ENCODE data around the gene PSMD11. TPM values are rescaled to one million over a fixed set of nuclear protein-coding genes. Genes with fewer than 3 reads are reported as not detected.
A peak's percentile ranks its signal among the peaks of the same experiment; 100 is the strongest.
"Not testable (repeated sequence)": the region's sequence is repeated elsewhere in the genome, so short reads cannot be mapped to it uniquely, and the experiment has no call there.

PSMD11 gene
- total and polyA plus RNA-seq, 10 donors, result 28.0 to 84.8 (median 47.3) TPM

- Histone ChIP-seq H3K27me3 (replicated peaks in 1 of 7) (peaks cover 0 to 24% (median 0%) of the 10 kb centered on the region in 7 donors), H3K4me1 (peaks cover 22 to 100% (median 67%) of the 10 kb centered on the region in 6 donors), H3K36me3 (no peaks in the 10 kb centered on the region), H3K27ac (peak overlapping the region; percentile 44 to 85 (median 76)), H3K4me3 (peak overlapping the region in 1 of 8 donors; percentile 71), H3K9me3 (no peaks in the 10 kb centered on the region)
- DNase-seq, result no peak
- intact Hi-C loops (cut with DNase I; ENCODE audit: low total_unique reads), result no loop called here
- no peak for TF ChIP-seq POLR2A (IDR thresholded peaks at IDR 0.05)
- TF ChIP-seq, protein P1, sequence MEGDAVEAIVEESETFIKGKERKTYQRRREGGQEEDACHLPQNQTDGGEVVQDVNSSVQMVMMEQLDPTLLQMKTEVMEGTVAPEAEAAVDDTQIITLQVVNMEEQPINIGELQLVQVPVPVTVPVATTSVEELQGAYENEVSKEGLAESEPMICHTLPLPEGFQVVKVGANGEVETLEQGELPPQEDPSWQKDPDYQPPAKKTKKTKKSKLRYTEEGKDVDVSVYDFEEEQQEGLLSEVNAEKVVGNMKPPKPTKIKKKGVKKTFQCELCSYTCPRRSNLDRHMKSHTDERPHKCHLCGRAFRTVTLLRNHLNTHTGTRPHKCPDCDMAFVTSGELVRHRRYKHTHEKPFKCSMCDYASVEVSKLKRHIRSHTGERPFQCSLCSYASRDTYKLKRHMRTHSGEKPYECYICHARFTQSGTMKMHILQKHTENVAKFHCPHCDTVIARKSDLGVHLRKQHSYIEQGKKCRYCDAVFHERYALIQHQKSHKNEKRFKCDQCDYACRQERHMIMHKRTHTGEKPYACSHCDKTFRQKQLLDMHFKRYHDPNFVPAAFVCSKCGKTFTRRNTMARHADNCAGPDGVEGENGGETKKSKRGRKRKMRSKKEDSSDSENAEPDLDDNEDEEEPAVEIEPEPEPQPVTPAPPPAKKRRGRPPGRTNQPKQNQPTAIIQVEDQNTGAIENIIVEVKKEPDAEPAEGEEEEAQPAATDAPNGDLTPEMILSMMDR (IDR thresholded peaks at IDR 0.05 in 8 of 11, conservative IDR thresholded peaks at IDR 0.05 in 3 of 11), result no peak
- TF ChIP-seq POLR2AphosphoS5 (IDR thresholded peaks at IDR 0.05), result no peak
- WGBS, 5 donors, result 87 to 96% (median 93%) methylated on average over 9 of the region's 9 CpGs
Observed at GRCh38 chr17:32520737-32521404, 76.6 kb downstream of the PSMD11 start.

- no peaks in the 10 kb centered on the region for H3K9me3 ChIP-seq
- H3K4me1 ChIP-seq, result peaks cover 18 to 100% (median 49%) of the 10 kb centered on the region in 6 donors
- 51 to 70% (median 60%) methylated on average over 11 of the region's 11 CpGs for WGBS, 5 donors
- peaks cover 0 to 23% (median 0%) of the 10 kb centered on the region in 7 donors for H3K27me3 ChIP-seq (replicated peaks in 1 of 7)
- intact Hi-C loops (cut with DNase I; ENCODE audit: low total_unique reads), result no loop called here
- TF ChIP-seq POLR2AphosphoS5 (IDR thresholded peaks at IDR 0.05) (peak in 1 of 3 donors; percentile 64), POLR2A (IDR thresholded peaks at IDR 0.05) (peak in 1 of 3 donors; percentile 15)
- TF ChIP-seq, protein P1 (IDR thresholded peaks at IDR 0.05 in 8 of 11, conservative IDR thresholded peaks at IDR 0.05 in 3 of 11), result no peak
- H3K27ac ChIP-seq, result peak overlapping the region; percentile 53 to 88 (median 81)
- no peak for DNase-seq
- H3K4me3 ChIP-seq, result peak overlapping the region in 1 of 8 donors; percentile 32
- no peaks in the 10 kb centered on the region for H3K36me3 ChIP-seq
Observed at GRCh38 chr17:32523017-32523680, 78.8 kb downstream of the PSMD11 start.

GRCh38 chr17:32523827-32524552, 79.7 kb downstream of the PSMD11 start:
- peaks cover 0 to 15% (median 0%) of the 10 kb centered on the region in 7 donors for H3K27me3 ChIP-seq (replicated peaks in 1 of 7)
- H3K9me3 ChIP-seq, result no peaks in the 10 kb centered on the region
- peaks cover 13 to 100% (median 48%) of the 10 kb centered on the region in 6 donors for H3K4me1 ChIP-seq
- no peak for TF ChIP-seq POLR2A (IDR thresholded peaks at IDR 0.05)
- peak in 1 of 3 donors; percentile 59 for TF ChIP-seq POLR2AphosphoS5 (IDR thresholded peaks at IDR 0.05)
- TF ChIP-seq, protein P1 (IDR thresholded peaks at IDR 0.05 in 8 of 11, conservative IDR thresholded peaks at IDR 0.05 in 3 of 11), result peak in 3 of 11 experiments; percentile 16 to 26 (median 18)
- H3K36me3 ChIP-seq, result no peaks in the 10 kb centered on the region
- H3K4me3 ChIP-seq, result peak overlapping the region in 2 of 8 donors; percentile 10 to 32
- peak overlapping the region; percentile 53 to 88 (median 81) for H3K27ac ChIP-seq
- intact Hi-C loops (cut with DNase I; ENCODE audit: low total_unique reads), result no loop called here
- WGBS, 5 donors, result 62 to 70% (median 67%) methylated on average over 12 of the region's 12 CpGs
- DNase-seq, result no peak

DNA sequence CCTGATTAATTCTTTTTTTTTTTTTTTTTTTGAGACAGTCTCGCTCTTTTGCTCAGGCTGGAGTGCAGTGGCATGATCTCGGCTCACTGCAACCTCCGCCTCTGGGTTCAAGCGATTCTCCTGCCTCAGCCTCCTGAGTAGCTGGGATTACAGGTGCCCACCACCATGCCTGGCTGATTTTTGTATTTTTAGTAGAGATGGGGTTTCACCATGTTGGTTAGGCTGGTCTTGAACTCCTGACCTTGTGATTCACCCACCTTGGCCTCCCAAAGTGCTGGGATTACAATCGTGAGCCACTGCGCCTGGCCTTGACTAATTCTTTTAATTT, 80.2 kb downstream of the PSMD11 start:
- H3K27me3 ChIP-seq (replicated peaks in 1 of 7); H3K9me3 ChIP-seq; H3K36me3 ChIP-seq; H3K4me3 ChIP-seq; intact Hi-C loops (cut with DNase I; ENCODE audit: low total_unique reads); DNase-seq: not testable (repeated sequence)
- 69 to 84% (median 77%) methylated on average over 6 of the region's 6 CpGs for WGBS, 5 donors
- Histone ChIP-seq H3K4me1 (peaks cover 12 to 100% (median 44%) of the 10 kb centered on the region in 6 donors), H3K27ac (peak overlapping the region; percentile 53 to 88 (median 81))

Data from spleen (tissue), 11 donors.